ENCODE data around the gene HEG1. TPM values are rescaled to one million over a fixed set of nuclear protein-coding genes. Genes with fewer than 3 reads are reported as not detected.
A peak's percentile ranks its signal among the peaks of the same experiment; 100 is the strongest.

HEG1 gene
- total RNA-seq, 6 experiments from 2014 or later, result 88.6 to 126 (median 105) TPM

- Mint-ChIP-seq H3K9me3 (no peaks in the 10 kb centered on the region), H3K4me1 (ENCODE audit: low read depth) (peaks cover 19% of the 10 kb centered on the region), H3K27ac (0 out of 2 replicates have a peak overlapping the region, but pooled peaks have one; percentile 10)
Measured at GRCh38 chr3:124998247-124998630, 57.6 kb downstream of the HEG1 start.

GRCh38 chr3:124997303-124998246, 58.2 kb downstream of the HEG1 start:
- no peak for DNase-seq
- peaks cover 16% of the 10 kb centered on the region for H3K4me1 Mint-ChIP-seq (ENCODE audit: low read depth)
- no peak for TF ChIP-seq CTCF (IDR thresholded peaks at IDR 0.05)
- H3K27me3 Mint-ChIP-seq (ENCODE audit: insufficient read depth), result no peaks in the 10 kb centered on the region; the same call in none of the 2 replicates
- no peak overlapping the region for H3K27ac Mint-ChIP-seq
- peaks cover 54% of the 10 kb centered on the region for H3K36me3 Mint-ChIP-seq (ENCODE audit: low read depth)
- no peak overlapping the region for H3K4me3 Mint-ChIP-seq
- H3K9me3 Mint-ChIP-seq, result no peaks in the 10 kb centered on the region

More at GRCh38 chr3:124998247-124998630, 57.6 kb downstream of the HEG1 start:
- DNase-seq, result no peak
- Mint-ChIP-seq H3K4me3 (no peak overlapping the region), H3K36me3 (ENCODE audit: low read depth) (peaks cover 57% of the 10 kb centered on the region), H3K27me3 (ENCODE audit: insufficient read depth) (no peaks in the 10 kb centered on the region; the same call in none of the 2 replicates)
- TF ChIP-seq CTCF (IDR thresholded peaks at IDR 0.05), result no peak

GRCh38 chr3:124995460-124995994, 60.3 kb downstream of the HEG1 start:
- peak; percentile 71 for TF ChIP-seq CTCF (IDR thresholded peaks at IDR 0.05)
- Mint-ChIP-seq H3K36me3 (ENCODE audit: low read depth) (peaks cover 42% of the 10 kb centered on the region), H3K27ac (no peak overlapping the region), H3K4me3 (no peak overlapping the region), H3K9me3 (no peaks in the 10 kb centered on the region), H3K27me3 (ENCODE audit: insufficient read depth) (no peaks in the 10 kb centered on the region; the same call in 1 of the 2 replicates), H3K4me1 (ENCODE audit: low read depth) (peaks cover 16% of the 10 kb centered on the region)
- peak; percentile 18 for DNase-seq

- H3K27me3 Mint-ChIP-seq (ENCODE audit: insufficient read depth), result no peaks in the 10 kb centered on the region; the same call in 1 of the 2 replicates
- DNase-seq, result no peak
- H3K4me1 Mint-ChIP-seq (ENCODE audit: low read depth), result peaks cover 5% of the 10 kb centered on the region
- peaks cover 39% of the 10 kb centered on the region for H3K36me3 Mint-ChIP-seq (ENCODE audit: low read depth)
- H3K4me3 Mint-ChIP-seq, result no peak overlapping the region
- TF ChIP-seq CTCF (IDR thresholded peaks at IDR 0.05), result no peak
- H3K9me3 Mint-ChIP-seq, result no peaks in the 10 kb centered on the region
- H3K27ac Mint-ChIP-seq, result no peak overlapping the region; the same call in 1 of the 2 replicates
Measured at GRCh38 chr3:124993466-124993865, 62.3 kb downstream of the HEG1 start.

GRCh38 chr3:124992041-124992440, 63.8 kb downstream of the HEG1 start:
- Mint-ChIP-seq H3K4me3 (no peak overlapping the region), H3K27ac (no peak overlapping the region), H3K27me3 (ENCODE audit: insufficient read depth) (no peaks in the 10 kb centered on the region; the same call in 1 of the 2 replicates), H3K9me3 (no peaks in the 10 kb centered on the region), H3K4me1 (ENCODE audit: low read depth) (peaks cover 12% of the 10 kb centered on the region), H3K36me3 (ENCODE audit: low read depth) (peaks cover 30% of the 10 kb centered on the region)
- TF ChIP-seq CTCF (IDR thresholded peaks at IDR 0.05), result no peak
- no peak for DNase-seq

Measured in HFFc6 (cell line).